BJ (cell line): Measurements from ENCODE around the gene CHRNA3. TPM values are rescaled to one million over a fixed set of nuclear protein-coding genes. Genes with fewer than 3 reads are reported as not detected.

Experiments used
- CTCF ChIA-PET: fragments of 350-600 bp; formaldehyde crosslinking; extraction: SDS; loops from one replicate; lab custom pipeline; 2021; ENCODE audit warnings: antibody characterized with exemption, inconsistent platforms; lab: Yijun Ruan, JAX
- POLR2A ChIA-PET: fragments of 300-600 bp; sonication (Branson Sonifier 250); formaldehyde crosslinking; extraction: SDS; loops from one replicate; lab custom pipeline; 2021; ENCODE audit warnings: antibody characterized with exemption; lab: Charles Lee
- DNase-seq: peaks from one replicate; pipeline ENCODE4 v3.0.0-alpha.2; 2011; ENCODE audit warnings: low read depth
- H3K27me3 ChIP-seq: 2 replicates; pipeline ENCODE4 v1.6.0; 2011; ENCODE audit warnings: low read length; ENCODE audit not compliant: control insufficient read depth, insufficient read depth
- H3K36me3 ChIP-seq: 2 replicates; pipeline ENCODE4 v1.5.1; 2011; ENCODE audit warnings: low read length; ENCODE audit not compliant: control insufficient read depth, insufficient read depth
- H3K4me3 ChIP-seq: 2 replicates; pipeline ENCODE4 v1.5.1; 2011; ENCODE audit warnings: low read depth, mild to moderate bottlenecking, control low read depth, low read length
- CTCF ChIP-seq: IDR thresholded peaks from 2 replicates; pipeline ENCODE4 v1.5.1; 2011; ENCODE audit warnings: low read depth, mild to moderate bottlenecking, control low read depth, inconsistent platforms, low read length, moderate library complexity; ENCODE audit not compliant: insufficient read depth
- polyA plus RNA-seq: library from polyadenylated mRNA; depleted of rRNA; stranded (reverse); fragments of >200 nt; gene quantifications from 2 replicates; pipeline ENCODE4 v1.2.3, GENCODE V29; 2011

The CHRNA3 gene
- polyA plus RNA-seq, 1 experiment = not detected

- DNase-seq = no peak
- Histone ChIP-seq H3K4me3 (no peak overlapping the region), H3K27me3 (peaks cover 5% of the 10 kb centered on the region; the same call in 1 of the 2 replicates), H3K36me3 (no peaks in the 10 kb centered on the region)
- ChIA-PET POLR2A (no interaction called here), CTCF (interaction anchor here (1.1 kb wide), 1 partner anchor 48 kb away, joined by 4 read pairs; no protein-coding TSS in a partner anchor)
- TF ChIP-seq CTCF = no peak
Observed at GRCh38 chr15:78662028-78662427, 41.2 kb upstream of the CHRNA3 start.

GRCh38 chr15:78661001-78661400, 40.2 kb upstream of the CHRNA3 start:
- TF ChIP-seq CTCF = no peak
- H3K4me3 ChIP-seq = no peak overlapping the region
- no peak for DNase-seq
- H3K36me3 ChIP-seq = no peaks in the 10 kb centered on the region
- CTCF ChIA-PET = interaction anchor here (1.1 kb wide), 2 partner anchors 48 to 49 kb away, joined by 3 to 4 read pairs; no protein-coding TSS in a partner anchor
- H3K27me3 ChIP-seq = peaks cover 4% of the 10 kb centered on the region
- POLR2A ChIA-PET = no interaction called here

GRCh38 chr15:78660584-78660983, 39.8 kb upstream of the CHRNA3 start:
- Histone ChIP-seq H3K27me3 (peaks cover 4% of the 10 kb centered on the region), H3K36me3 (no peaks in the 10 kb centered on the region), H3K4me3 (no peak overlapping the region)
- TF ChIP-seq CTCF = no peak
- ChIA-PET CTCF (interaction anchor here (1.1 kb wide), 1 partner anchor 48 kb away, joined by 3 read pairs; no protein-coding TSS in a partner anchor), POLR2A (no interaction called here)
- DNase-seq = no peak

- DNase-seq = no peak
- POLR2A ChIA-PET = no interaction called here
- H3K4me3 ChIP-seq = no peak overlapping the region
- TF ChIP-seq CTCF = no peak
- no peaks in the 10 kb centered on the region for H3K36me3 ChIP-seq
- peaks cover 2% of the 10 kb centered on the region for H3K27me3 ChIP-seq
- CTCF ChIA-PET = no interaction called here
Observed at GRCh38 chr15:78658823-78659222, 38.0 kb upstream of the CHRNA3 start.

- Histone ChIP-seq H3K27me3 (peaks cover 4% of the 10 kb centered on the region), H3K4me3 (no peak overlapping the region), H3K36me3 (no peaks in the 10 kb centered on the region)
- ChIA-PET CTCF (interaction anchor here (0.9 kb wide), 1 partner anchor 9 kb away, joined by 4 read pairs; no protein-coding TSS in a partner anchor), POLR2A (no interaction called here)
- no peak for TF ChIP-seq CTCF
- no peak for DNase-seq
Observed at GRCh38 chr15:78654272-78654671, 33.5 kb upstream of the CHRNA3 start.
